HCT116 (cell line): ENCODE data around the gene HOXD13. TPM values are rescaled to one million over a fixed set of nuclear protein-coding genes. Genes with fewer than 3 reads are reported as not detected.

Source experiments
- ATAC-seq: fragments of 200-7000 bp; cut with Tn5 transposase; 2 replicates; pipeline ENCODE4 v1.9.1; 2020; ENCODE audit warnings: mild to moderate bottlenecking, moderate library complexity
- BruUV-seq: library from RNA; stranded (reverse); fragments of 400-500 nt; replicated peaks from 2 replicates; lab custom pipeline; 2021; lab: Mats Ljungman, UMichigan
- CTCF ChIA-PET: fragments of 300-600 bp; sonication (Branson Sonifier 250); formaldehyde crosslinking; loops from one replicate; lab custom pipeline; 2021; ENCODE audit warnings: antibody characterized with exemption; lab: Charles Lee
- POLR2A ChIA-PET: fragments of 300-600, 350-600 bp; sonication (Branson Sonifier 250); formaldehyde crosslinking; loops from one replicate; lab custom pipeline; 2021; ENCODE audit warnings: antibody characterized with exemption; lab: Charles Lee
- RAD21 ChIA-PET, 2 experiments: fragments of 300-600 bp; sonication (Branson Sonifier 250); formaldehyde crosslinking; loops; one replicate each; lab custom pipeline; 2023; ENCODE audit warnings: low total read pairs in 2 of 2; ENCODE audit not compliant: uncharacterized antibody in 2 of 2, unreplicated experiment in 2 of 2, low non-redundant PET in 1 of 2; lab: Charles Lee
- DNase-seq: peaks from one replicate; pipeline ENCODE4 v3.0.0-alpha.2; 2010; ENCODE audit warnings: low read depth, low spot score
- H2AFZ ChIP-seq: fragments of 200-600 bp; shearing (Covaris generic), sonication (generic); 2 replicates; pipeline ENCODE4 v1.6.1; 2017; ENCODE audit warnings: low read depth, mixed run types, mixed read lengths, antibody characterized with exemption, low read length; ENCODE audit not compliant: poor library complexity, severe bottlenecking
- H3K27ac ChIP-seq: 2 replicates; pipeline ENCODE4 v1.5.1; 2012; ENCODE audit warnings: low read depth, low read length
- H3K27me3 ChIP-seq: fragments of 200-600 bp; sonication (generic); 2 replicates; pipeline ENCODE4 v1.6.1; 2016; ENCODE audit warnings: mixed run types, low read length, mixed read lengths; ENCODE audit not compliant: insufficient read depth
- H3K36me3 ChIP-seq, 2 experiments: fragments of 200-500 bp in 1 of 2; fragments of 200-600 bp in 1 of 2; sonication (Bioruptor generic) in 1 of 2; sonication (generic) in 1 of 2; 2 replicates each; pipeline versions ENCODE4 v1.5.1 to v1.6.1; 2014 to 2016; ENCODE audit warnings: low read length in 2 of 2, inconsistent platforms in 1 of 2, mixed read lengths in 1 of 2, mixed run types in 1 of 2; ENCODE audit not compliant: insufficient read depth in 2 of 2, control insufficient read depth in 1 of 2
- H3K4me1 ChIP-seq, 2 experiments: fragments of 200-600 bp in 1 of 2; sonication (generic) in 1 of 2; 2 replicates each; pipeline versions ENCODE4 v1.5.1 to v1.6.1; 2012 to 2017; ENCODE audit warnings: low read length in 2 of 2, inconsistent platforms in 1 of 2, mild to moderate bottlenecking in 1 of 2, mixed read lengths in 1 of 2, mixed run types in 1 of 2, moderate library complexity in 1 of 2; ENCODE audit not compliant: insufficient read depth in 2 of 2, control insufficient read depth in 1 of 2
- H3K4me2 ChIP-seq: fragments of 200-600 bp; sonication (generic); 2 replicates; pipeline ENCODE4 v1.6.1; 2017; ENCODE audit warnings: mixed run types, low read length, mixed read lengths
- H3K4me3 ChIP-seq, 2 experiments: fragments of 200-600 bp in 1 of 2; sonication (generic) in 1 of 2; replicated peaks in 1 of 2; 2 replicates each; pipeline ENCODE4 v1.5.1; 2011 to 2016; ENCODE audit warnings: low read length in 2 of 2, control low read depth in 1 of 2, low read depth in 1 of 2, mild to moderate bottlenecking in 1 of 2, mixed read lengths in 1 of 2, mixed run types in 1 of 2
- H3K79me2 ChIP-seq: fragments of 200-600 bp; sonication (generic); 2 replicates; pipeline ENCODE4 v1.6.1; 2017; ENCODE audit warnings: mild to moderate bottlenecking, mixed run types, low read length, moderate library complexity, mixed read lengths; ENCODE audit not compliant: insufficient read depth
- H3K9ac ChIP-seq: fragments of 200-600 bp; sonication (generic); 2 replicates; pipeline ENCODE4 v1.6.1; 2016; ENCODE audit warnings: low read length, mixed read lengths
- H3K9me2 ChIP-seq: fragments of 200-600 bp; sonication (generic), shearing (Covaris generic); 2 replicates; pipeline ENCODE4 v1.6.1; 2017; ENCODE audit warnings: mixed run types, mild to moderate bottlenecking, moderate library complexity; ENCODE audit not compliant: insufficient read depth
- H3K9me3 ChIP-seq, 2 experiments: fragments of 200-500 bp in 1 of 2; fragments of 200-600 bp in 1 of 2; sonication (Bioruptor generic) in 1 of 2; sonication (generic) in 1 of 2; 2 replicates each; pipeline ENCODE4 v1.6.1; 2014 to 2017; ENCODE audit warnings: low read length in 2 of 2, mixed read lengths in 2 of 2, inconsistent platforms in 1 of 2, low read depth in 1 of 2, mild to moderate bottlenecking in 1 of 2, mixed run types in 1 of 2, moderate library complexity in 1 of 2; ENCODE audit not compliant: control insufficient read depth in 1 of 2, insufficient read depth in 1 of 2
- H4K20me1 ChIP-seq: fragments of 200-600 bp; sonication (generic), shearing (Covaris generic); 2 replicates; pipeline ENCODE4 v1.6.1; 2017; ENCODE audit warnings: mixed run types, mild to moderate bottlenecking, moderate library complexity; ENCODE audit not compliant: insufficient read depth
- ATF3 ChIP-seq: IDR thresholded peaks from 2 replicates; pipeline ENCODE4 v1.6.1; 2012
- CTCF ChIP-seq, 3 experiments: fragments of 200-600 bp in 1 of 3; sonication (generic) in 1 of 3; IDR thresholded peaks in 2 of 3; conservative IDR thresholded peaks in 1 of 3; 2 replicates each; pipeline ENCODE4 v1.5.1; 2012 to 2017; ENCODE audit warnings: low read depth in 2 of 3, low read length in 2 of 3, antibody characterized with exemption in 1 of 3, borderline replicate concordance in 1 of 3, control low read depth in 1 of 3, mild to moderate bottlenecking in 1 of 3, mixed read lengths in 1 of 3, mixed run types in 1 of 3, moderate library complexity in 1 of 3; ENCODE audit not compliant: insufficient read depth in 1 of 3
- EGR1 ChIP-seq: IDR thresholded peaks from 2 replicates; pipeline ENCODE4 v1.6.1; 2012; ENCODE audit warnings: low read depth
- ELF1 ChIP-seq: IDR thresholded peaks from 2 replicates; pipeline ENCODE4 v1.6.1; 2012; ENCODE audit warnings: low read depth, borderline replicate concordance
- EZH2phosphoT487 ChIP-seq: fragments of 200-600 bp; IDR thresholded peaks from 2 replicates; pipeline ENCODE4 v1.6.1; 2018; ENCODE audit warnings: antibody characterized with exemption, borderline replicate concordance
- FOSL1 ChIP-seq: IDR thresholded peaks from 2 replicates; pipeline ENCODE4 v1.6.1; 2012; ENCODE audit warnings: low read depth
- JUND ChIP-seq: IDR thresholded peaks from 2 replicates; pipeline ENCODE4 v1.6.1; 2012
- POLR2AphosphoS5 ChIP-seq: IDR thresholded peaks from 2 replicates; pipeline ENCODE4 v1.6.1; 2011; ENCODE audit warnings: mild to moderate bottlenecking, low read depth, low read length, moderate library complexity
- RAD21 ChIP-seq: IDR thresholded peaks from 2 replicates; pipeline ENCODE4 v1.6.1; 2012; ENCODE audit warnings: low read depth, mild to moderate bottlenecking
- REST ChIP-seq: IDR thresholded peaks from 2 replicates; pipeline ENCODE4 v1.6.1; 2012; ENCODE audit warnings: low read depth
- SIN3A ChIP-seq: IDR thresholded peaks from 2 replicates; pipeline ENCODE4 v1.6.1; 2012; ENCODE audit warnings: low read depth
- SP1 ChIP-seq: IDR thresholded peaks from 2 replicates; pipeline ENCODE4 v1.6.1; 2012; ENCODE audit warnings: low read depth
- SRF ChIP-seq: IDR thresholded peaks from 2 replicates; pipeline ENCODE4 v1.6.1; 2012; ENCODE audit warnings: low read depth
- TCF7L2 ChIP-seq: IDR thresholded peaks from 2 replicates; pipeline ENCODE4 v1.7.0; 2011; ENCODE audit warnings: borderline replicate concordance, inconsistent platforms; ENCODE audit not compliant: insufficient read depth, insufficient read length; ENCODE audit errors: extremely low read depth
- ZBTB33 ChIP-seq: IDR thresholded peaks from 2 replicates; pipeline ENCODE4 v1.6.1; 2011; ENCODE audit warnings: mild to moderate bottlenecking, low read length, moderate library complexity; ENCODE audit not compliant: insufficient replicate concordance; ENCODE audit errors: extremely low read depth
- ZFX ChIP-seq: fragments of 450-650 bp; IDR thresholded peaks from 2 replicates; pipeline ENCODE4 v1.6.1; 2017
- intact Hi-C: fragments of 100-400 bp; cut with micrococcal nuclease; formaldehyde crosslinking; loops from 2 replicates; pipeline ENCODE4 v1.10.0; 2022
- total RNA-seq: library from RNA; stranded (reverse); gene quantifications from one replicate; pipeline ENCODE4 v1.2.1, GENCODE V29; 2021; ENCODE audit not compliant: unreplicated experiment
- TF ChIP-seq, protein P1 (sequence below): IDR thresholded peaks from 2 replicates; pipeline ENCODE4 v1.6.1; 2012

HOXD13 gene
- total RNA-seq, 1 experiment from 2014 or later = not detected

- no peaks in the 10 kb centered on the region for H4K20me1 ChIP-seq
- TF ChIP-seq EZH2phosphoT487 (no peak), FOSL1 (no peak), SIN3A (no peak), JUND (no peak), CTCF (IDR thresholded peaks at IDR 0.05 in 2 of 3, conservative IDR thresholded peaks at IDR 0.05 in 1 of 3; ENCODE audit: borderline replicate concordance in 1 of 3, insufficient read depth in 1 of 3, low read depth in 2 of 3, low read length in 2 of 3) (no peak), REST (no peak), ELF1 (no peak), ATF3 (no peak), ZBTB33 (no peak), SP1 (no peak), POLR2AphosphoS5 (no peak), TCF7L2 (no peak), RAD21 (no peak), ZFX (no peak), EGR1 (no peak), SRF (no peak)
- TF ChIP-seq, protein P1, sequence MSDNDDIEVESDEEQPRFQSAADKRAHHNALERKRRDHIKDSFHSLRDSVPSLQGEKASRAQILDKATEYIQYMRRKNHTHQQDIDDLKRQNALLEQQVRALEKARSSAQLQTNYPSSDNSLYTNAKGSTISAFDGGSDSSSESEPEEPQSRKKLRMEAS = no peak
- no peak overlapping the region for H3K27ac ChIP-seq
- H3K4me2 ChIP-seq = no peak overlapping the region
- DNase-seq (no peak), ATAC-seq (no peak)
- no peak overlapping the region for H3K4me3 ChIP-seq
- H3K9me2 ChIP-seq = no peaks in the 10 kb centered on the region
- H2AFZ ChIP-seq = no peak overlapping the region
- POLR2A ChIA-PET = no interaction called here
- RAD21 ChIA-PET = no interaction called here
- no TSS peak for BruUV-seq
- no peaks in the 10 kb centered on the region for H3K36me3 ChIP-seq
- H3K4me1 ChIP-seq = peaks cover 5 to 18% of the 10 kb centered on the region in 2 experiments; a peak in 3 of 4 replicates
- no peaks in the 10 kb centered on the region for H3K27me3 ChIP-seq
- H3K9ac ChIP-seq = no peak overlapping the region
- H3K9me3 ChIP-seq = no peaks in the 10 kb centered on the region
- H3K79me2 ChIP-seq = no peaks in the 10 kb centered on the region
- intact Hi-C loops = no loop called here
- CTCF ChIA-PET = no interaction called here
These were observed 800 bp downstream of the HOXD13 start for GRCh38 chr2:176093145-176093897.
